HG03442 (cell line): Measurements from ENCODE around the gene RGS7.

Experiments
- ATAC-seq: cut with Tn5 transposase; IDR thresholded peaks from one replicate; pipeline ENCODE4 v1.9.1; 2021; ENCODE audit warnings: mild to moderate bottlenecking, moderate library complexity; ENCODE audit not compliant: unreplicated experiment

Gene RGS7

GRCh38 chr1:241356519-241357365 lies at the start of gene RGS7:
TSS of gene RGS7 (minus strand) at chr1:241357205.
- ATAC-seq = peak; percentile 59

- no peak for ATAC-seq
Measured at GRCh38 chr1:241406421-241406820, 49.4 kb upstream of the RGS7 start.

GRCh38 chr1:241401156-241401555 lies 44.2 kb upstream of the RGS7 start:
- no peak for ATAC-seq

GRCh38 chr1:241396747-241397681 lies 40.0 kb upstream of the RGS7 start:
- ATAC-seq = no peak

GRCh38 chr1:241391926-241392710 lies 35.1 kb upstream of the RGS7 start:
- ATAC-seq = no peak

- no peak for ATAC-seq
Measured at GRCh38 chr1:241390526-241390925, 33.5 kb upstream of the RGS7 start.

- ATAC-seq = no peak
Measured at GRCh38 chr1:241389400-241389799, 32.4 kb upstream of the RGS7 start.

- ATAC-seq = no peak
Measured at GRCh38 chr1:241387216-241387615, 30.2 kb upstream of the RGS7 start.

- no peak for ATAC-seq
Measured at GRCh38 chr1:241376701-241377100, 19.7 kb upstream of the RGS7 start.

GRCh38 chr1:241375886-241376285 lies 18.9 kb upstream of the RGS7 start:
- no peak for ATAC-seq

GRCh38 chr1:241366196-241366595 lies 9.2 kb upstream of the RGS7 start:
- no peak for ATAC-seq

GRCh38 chr1:241362350-241362749 lies 5.3 kb upstream of the RGS7 start:
- ATAC-seq = no peak

- no peak for ATAC-seq
Measured at GRCh38 chr1:241357366-241358340, 648 bp upstream of the RGS7 start.

GRCh38 chr1:241356187-241356518 lies 852 bp downstream of the RGS7 start:
- ATAC-seq = no peak

- no peak for ATAC-seq
Measured at GRCh38 chr1:241355311-241356010, 1.5 kb downstream of the RGS7 start.

- ATAC-seq = no peak
Measured at GRCh38 chr1:241352401-241352800, 4.6 kb downstream of the RGS7 start.

GRCh38 chr1:241351841-241352240 lies 5.2 kb downstream of the RGS7 start:
- ATAC-seq = no peak

- ATAC-seq = no peak
Measured at GRCh38 chr1:241343956-241344355, 13.0 kb downstream of the RGS7 start.

GRCh38 chr1:241336335-241336734 lies 20.7 kb downstream of the RGS7 start:
- no peak for ATAC-seq
